ENCODE data around the gene NIPA2. TPM values are rescaled to one million over a fixed set of nuclear protein-coding genes. Genes with fewer than 3 reads are reported as not detected.

NIPA2 gene
- total RNA-seq, 3 donors from 2014 or later (not counting 1 experiment from before 2014, with no cell fraction given): 37.3 to 41.3 (median 40.9) TPM

DNA sequence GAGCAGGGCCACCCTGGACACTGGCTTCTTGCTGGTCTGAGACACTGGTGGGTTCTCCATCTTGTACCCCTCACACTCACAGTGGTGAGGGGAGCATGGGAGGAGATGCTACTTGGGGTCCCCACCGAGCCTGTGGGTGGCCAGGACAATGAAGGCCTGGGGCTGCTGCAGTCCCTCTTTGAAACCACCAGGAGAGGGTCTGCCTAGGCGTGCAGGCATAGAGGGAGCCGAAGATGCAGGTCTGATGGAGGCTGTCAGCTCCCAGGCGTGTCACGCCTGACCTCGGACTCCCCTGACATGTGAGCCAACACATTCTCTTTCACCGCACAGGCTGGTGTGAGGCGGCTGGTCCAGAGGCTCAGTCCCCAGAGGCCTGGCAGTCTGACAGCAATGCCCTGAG lies 39.1 kb downstream of the NIPA2 start:
- no peak overlapping the region for H3K27ac Mint-ChIP-seq
- no peak for ATAC-seq
- no peaks in the 10 kb centered on the region for H3K4me1 Mint-ChIP-seq
- H3K9me3 Mint-ChIP-seq: no peaks in the 10 kb centered on the region
- no peaks in the 10 kb centered on the region for H3K27me3 Mint-ChIP-seq (ENCODE audit: low read depth in 2 of 2)
- no peak overlapping the region for H3K4me3 ChIP-seq (ENCODE audit: low read length)
- TF ChIP-seq, protein P1, sequence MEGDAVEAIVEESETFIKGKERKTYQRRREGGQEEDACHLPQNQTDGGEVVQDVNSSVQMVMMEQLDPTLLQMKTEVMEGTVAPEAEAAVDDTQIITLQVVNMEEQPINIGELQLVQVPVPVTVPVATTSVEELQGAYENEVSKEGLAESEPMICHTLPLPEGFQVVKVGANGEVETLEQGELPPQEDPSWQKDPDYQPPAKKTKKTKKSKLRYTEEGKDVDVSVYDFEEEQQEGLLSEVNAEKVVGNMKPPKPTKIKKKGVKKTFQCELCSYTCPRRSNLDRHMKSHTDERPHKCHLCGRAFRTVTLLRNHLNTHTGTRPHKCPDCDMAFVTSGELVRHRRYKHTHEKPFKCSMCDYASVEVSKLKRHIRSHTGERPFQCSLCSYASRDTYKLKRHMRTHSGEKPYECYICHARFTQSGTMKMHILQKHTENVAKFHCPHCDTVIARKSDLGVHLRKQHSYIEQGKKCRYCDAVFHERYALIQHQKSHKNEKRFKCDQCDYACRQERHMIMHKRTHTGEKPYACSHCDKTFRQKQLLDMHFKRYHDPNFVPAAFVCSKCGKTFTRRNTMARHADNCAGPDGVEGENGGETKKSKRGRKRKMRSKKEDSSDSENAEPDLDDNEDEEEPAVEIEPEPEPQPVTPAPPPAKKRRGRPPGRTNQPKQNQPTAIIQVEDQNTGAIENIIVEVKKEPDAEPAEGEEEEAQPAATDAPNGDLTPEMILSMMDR (IDR thresholded peaks at IDR 0.05): no peak
- no peaks in the 10 kb centered on the region for H3K9me3 ChIP-seq (ENCODE audit: control insufficient read depth, insufficient read depth, low read length)
- H3K36me3 ChIP-seq (ENCODE audit: control insufficient read depth, insufficient read depth, low read length): no peaks in the 10 kb centered on the region
- H3K27me3 ChIP-seq (ENCODE audit: control insufficient read depth, insufficient read depth, low read length): no peaks in the 10 kb centered on the region
- DNase-seq: no peak
- WGBS (ENCODE audit: insufficient coverage): 97% methylated on average over 8 of the region's 8 CpGs
- intact Hi-C loops (cut with micrococcal nuclease): no loop called here
- no peaks in the 10 kb centered on the region for H3K36me3 Mint-ChIP-seq
- H3K27ac ChIP-seq (ENCODE audit: low read length): no peak overlapping the region
- no peaks in the 10 kb centered on the region for H3K4me1 ChIP-seq (ENCODE audit: control insufficient read depth, insufficient read depth, low read length)
- no peak overlapping the region for H3K4me3 Mint-ChIP-seq

DNA sequence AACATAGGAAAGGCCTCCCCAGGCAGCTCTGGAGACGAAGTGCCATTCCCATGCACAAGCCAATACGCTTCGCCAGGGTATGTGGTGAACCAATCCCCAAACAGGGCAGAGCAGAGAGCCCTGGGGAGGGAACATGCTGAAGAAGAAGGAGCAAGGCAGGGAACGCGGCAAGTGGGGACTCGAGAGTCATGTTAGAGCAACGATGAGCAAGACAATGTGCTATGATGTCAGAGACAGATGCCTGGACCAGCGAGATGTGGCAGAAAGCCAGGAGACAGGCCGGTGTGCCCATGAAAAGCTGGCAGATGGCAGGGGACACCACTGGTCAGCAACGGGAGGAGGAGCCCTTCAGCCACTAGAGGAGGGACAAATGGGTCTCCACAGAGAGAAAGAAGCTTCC lies 39.6 kb downstream of the NIPA2 start:
- Histone ChIP-seq H3K4me3 (ENCODE audit: low read length) (no peak overlapping the region), H3K27ac (ENCODE audit: low read length) (no peak overlapping the region), H3K36me3 (ENCODE audit: control insufficient read depth, insufficient read depth, low read length) (no peaks in the 10 kb centered on the region), H3K4me1 (ENCODE audit: control insufficient read depth, insufficient read depth, low read length) (no peaks in the 10 kb centered on the region), H3K9me3 (ENCODE audit: control insufficient read depth, insufficient read depth, low read length) (no peaks in the 10 kb centered on the region), H3K27me3 (ENCODE audit: control insufficient read depth, insufficient read depth, low read length) (no peaks in the 10 kb centered on the region)
- 97% methylated on average over 10 of the region's 10 CpGs for WGBS (ENCODE audit: insufficient coverage)
- Mint-ChIP-seq H3K27ac (no peak overlapping the region), H3K27me3 (ENCODE audit: low read depth in 2 of 2) (no peaks in the 10 kb centered on the region), H3K9me3 (no peaks in the 10 kb centered on the region), H3K36me3 (no peaks in the 10 kb centered on the region), H3K4me3 (no peak overlapping the region), H3K4me1 (no peaks in the 10 kb centered on the region)
- TF ChIP-seq, protein P1 (IDR thresholded peaks at IDR 0.05): no peak
- ATAC-seq (no peak), DNase-seq (no peak)
- intact Hi-C loops (cut with micrococcal nuclease): no loop called here

DNA sequence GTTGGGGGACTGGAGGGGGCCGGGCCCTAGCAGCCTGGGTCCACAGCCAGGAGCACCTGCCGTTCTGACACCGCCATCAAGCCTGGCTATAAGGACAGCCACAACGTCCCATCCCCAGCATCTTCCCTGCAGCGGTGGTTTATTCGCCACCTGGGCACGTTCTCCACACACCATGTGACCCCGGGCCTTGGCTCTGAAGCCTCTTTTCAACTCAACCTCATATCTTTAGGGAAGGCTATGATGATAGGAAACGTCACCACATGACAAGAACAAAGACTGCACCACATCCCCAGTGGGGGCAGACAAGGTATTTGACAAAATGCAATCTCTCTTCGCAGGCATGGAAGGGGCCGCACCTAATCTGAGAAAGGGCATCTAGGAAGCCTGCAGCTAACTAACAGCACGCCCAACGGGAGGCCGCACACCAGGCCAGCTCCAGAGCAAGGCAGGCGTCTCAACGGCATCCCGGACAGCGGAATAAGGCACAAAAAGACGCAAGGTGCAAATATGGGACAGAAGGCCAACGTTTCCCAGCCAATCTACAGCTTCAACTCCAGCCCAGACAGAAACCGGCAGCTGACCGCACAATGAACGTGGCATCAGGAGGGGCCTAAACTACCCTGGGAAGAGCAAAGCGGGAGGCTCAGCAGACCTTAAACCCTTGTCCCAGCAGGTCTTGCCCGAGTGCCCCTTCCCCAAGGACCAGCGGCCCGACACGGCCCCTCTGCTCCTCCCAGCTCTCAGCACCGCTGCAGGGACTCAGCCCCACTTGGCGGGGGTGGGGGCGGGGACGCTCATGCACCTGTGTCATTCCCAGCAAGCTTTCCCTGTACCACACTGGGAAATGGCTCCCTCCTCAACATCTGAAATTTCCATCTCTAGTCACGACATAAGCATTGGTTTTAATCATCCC lies 41.9 kb downstream of the NIPA2 start:
- H3K9me3 ChIP-seq (ENCODE audit: control insufficient read depth, insufficient read depth, low read length): no peaks in the 10 kb centered on the region
- no peaks in the 10 kb centered on the region for H3K27me3 Mint-ChIP-seq (ENCODE audit: low read depth in 2 of 2)
- no peaks in the 10 kb centered on the region for H3K36me3 Mint-ChIP-seq
- no peak overlapping the region for H3K4me3 Mint-ChIP-seq
- peaks cover 6% of the 10 kb centered on the region for H3K4me1 ChIP-seq (ENCODE audit: control insufficient read depth, insufficient read depth, low read length)
- ATAC-seq (no peak), DNase-seq (no peak)
- no peaks in the 10 kb centered on the region for H3K27me3 ChIP-seq (ENCODE audit: control insufficient read depth, insufficient read depth, low read length)
- peaks cover 16 to 17% of the 10 kb centered on the region in 2 donors for H3K4me1 Mint-ChIP-seq
- H3K9me3 Mint-ChIP-seq: no peaks in the 10 kb centered on the region
- H3K4me3 ChIP-seq (ENCODE audit: low read length): no peak overlapping the region
- H3K27ac ChIP-seq (ENCODE audit: low read length): no peak overlapping the region
- intact Hi-C loops (cut with micrococcal nuclease): no loop called here
- TF ChIP-seq, protein P1 (IDR thresholded peaks at IDR 0.05): no peak
- H3K27ac Mint-ChIP-seq: no peak overlapping the region
- WGBS (ENCODE audit: insufficient coverage): 83% methylated on average over 33 of the region's 33 CpGs
- H3K36me3 ChIP-seq (ENCODE audit: control insufficient read depth, insufficient read depth, low read length): no peaks in the 10 kb centered on the region
